Testis (tissue), 3 donors: ENCODE results near the gene PTGDR2. TPM values are rescaled to one million over a fixed set of nuclear protein-coding genes. Genes with fewer than 3 reads are reported as not detected.

Experiments
- DNase-seq: peaks from one replicate; pipeline ENCODE4 v3.0.0-alpha.2; 2019
- H3K27ac ChIP-seq, 2 donors: fragments of 200-600 bp; sonication (generic); one replicate each; pipeline ENCODE4 v1.5.1; 2019
- H3K27me3 ChIP-seq: fragments of 200-600 bp; sonication (generic); one replicate; pipeline ENCODE4 v1.5.1; 2019
- H3K36me3 ChIP-seq: fragments of 200-600 bp; sonication (generic); one replicate; pipeline ENCODE4 v1.5.1; 2017; ENCODE audit warnings: low read depth; ENCODE audit errors: missing control alignments
- H3K4me1 ChIP-seq: fragments of 200-600 bp; sonication (generic); one replicate; pipeline ENCODE4 v1.5.1; 2019
- H3K4me3 ChIP-seq, 2 donors: fragments of 200-600 bp; sonication (generic); one replicate each; pipeline ENCODE4 v1.5.1; 2017 to 2019
- H3K9me3 ChIP-seq: fragments of 200-600 bp; sonication (generic); one replicate; pipeline ENCODE4 v1.5.1; 2017
- POLR2A ChIP-seq: fragments of 450-650 bp; IDR thresholded peaks from one replicate; pipeline ENCODE4 v1.6.1; 2017; ENCODE audit warnings: antibody characterized with exemption, mild to moderate bottlenecking, moderate library complexity
- WGBS, 2 donors: methylation state at CpG; one replicate each; pipeline ENCODE4 v1.1.5; 2018; 5-methylcytosine and 5-hydroxymethylcytosine counted together
- intact Hi-C: fragments of 100-400 bp; cut with DNase I; formaldehyde crosslinking; loops from one replicate; pipeline ENCODE4 v1.15.1; 2023; ENCODE audit warnings: low total_unique reads
- polyA plus RNA-seq: library from polyadenylated mRNA; stranded (reverse); fragments of 350-450 nt; fragmentation: Illumina TruSeq; extraction: RNeasy Lipid Tissue Mini Kit (QIAGEN cat#74804); gene quantifications from one replicate; pipeline ENCODE4 v1.2.3, GENCODE V29; 2014; ENCODE audit warnings: low read depth, low replicate concordance; ENCODE audit not compliant: insufficient read depth
- total RNA-seq, 2 donors: library from RNA; depleted of rRNA; stranded (reverse); fragments of >200 nt; gene quantifications; one replicate each; pipeline ENCODE4 v1.2.3, GENCODE V29; 2016
- TF ChIP-seq, protein P1 (sequence below), 3 experiments: fragments of 450-650 bp in 2 of 3; fragments of 200-600 bp in 1 of 3; sonication (generic) in 1 of 3; IDR thresholded peaks; one replicate each; pipeline ENCODE4 v1.5.1; 2016 to 2019; ENCODE audit warnings: antibody characterized with exemption in 3 of 3, mild to moderate bottlenecking in 2 of 3, moderate library complexity in 1 of 3

The PTGDR2 gene
- total and polyA plus RNA-seq, 3 donors from 2014 or later = 0.28 to 1.5 (median 0.81) TPM

DNA sequence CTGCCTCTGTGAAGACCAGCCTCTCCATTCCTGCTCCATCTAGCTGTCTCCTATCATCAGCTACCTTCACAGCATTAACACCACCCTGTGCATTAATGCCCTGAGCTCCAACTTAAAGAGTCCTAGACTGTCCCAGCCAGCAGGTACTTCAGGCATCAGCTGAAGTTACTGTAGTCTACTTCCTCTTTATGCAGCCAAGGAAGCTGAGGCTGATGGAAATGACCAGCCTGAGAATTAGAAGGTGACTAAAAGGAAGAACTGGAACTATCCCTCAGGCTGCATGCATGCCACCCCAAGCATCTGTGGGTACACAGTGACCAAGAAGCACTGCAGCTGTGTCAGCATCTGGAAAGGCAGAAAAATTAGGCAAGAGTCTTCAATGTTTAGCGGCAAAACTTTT lies 42.4 kb downstream of the PTGDR2 start:
- no peak for TF ChIP-seq POLR2A
- TF ChIP-seq, protein P1, sequence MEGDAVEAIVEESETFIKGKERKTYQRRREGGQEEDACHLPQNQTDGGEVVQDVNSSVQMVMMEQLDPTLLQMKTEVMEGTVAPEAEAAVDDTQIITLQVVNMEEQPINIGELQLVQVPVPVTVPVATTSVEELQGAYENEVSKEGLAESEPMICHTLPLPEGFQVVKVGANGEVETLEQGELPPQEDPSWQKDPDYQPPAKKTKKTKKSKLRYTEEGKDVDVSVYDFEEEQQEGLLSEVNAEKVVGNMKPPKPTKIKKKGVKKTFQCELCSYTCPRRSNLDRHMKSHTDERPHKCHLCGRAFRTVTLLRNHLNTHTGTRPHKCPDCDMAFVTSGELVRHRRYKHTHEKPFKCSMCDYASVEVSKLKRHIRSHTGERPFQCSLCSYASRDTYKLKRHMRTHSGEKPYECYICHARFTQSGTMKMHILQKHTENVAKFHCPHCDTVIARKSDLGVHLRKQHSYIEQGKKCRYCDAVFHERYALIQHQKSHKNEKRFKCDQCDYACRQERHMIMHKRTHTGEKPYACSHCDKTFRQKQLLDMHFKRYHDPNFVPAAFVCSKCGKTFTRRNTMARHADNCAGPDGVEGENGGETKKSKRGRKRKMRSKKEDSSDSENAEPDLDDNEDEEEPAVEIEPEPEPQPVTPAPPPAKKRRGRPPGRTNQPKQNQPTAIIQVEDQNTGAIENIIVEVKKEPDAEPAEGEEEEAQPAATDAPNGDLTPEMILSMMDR (IDR thresholded peaks at IDR 0.05) = no peak
- WGBS, 2 donors = 93 to 94% methylated on average over 1 of the region's 1 CpG
- no peak overlapping the region for H3K27ac ChIP-seq

GRCh38 chr11:60810569-60810968 lies 45.2 kb downstream of the PTGDR2 start:
- Histone ChIP-seq H3K9me3 (no peaks in the 10 kb centered on the region), H3K36me3 (no peaks in the 10 kb centered on the region), H3K4me1 (no peaks in the 10 kb centered on the region), H3K4me3 (no peak overlapping the region), H3K27me3 (no peaks in the 10 kb centered on the region), H3K27ac (no peak overlapping the region)
- no peak for DNase-seq
- 62 to 67% methylated on average over 4 to 8 of the region's 8 CpGs for WGBS, 2 donors
- TF ChIP-seq, protein P1 (IDR thresholded peaks at IDR 0.05) = no peak
- TF ChIP-seq POLR2A = no peak
- intact Hi-C loops = no loop called here

More for the DNA sequence above, 42.4 kb downstream of the PTGDR2 start:
- H3K4me3 ChIP-seq = no peak overlapping the region
- no peaks in the 10 kb centered on the region for H3K36me3 ChIP-seq
- intact Hi-C loops = no loop called here
- no peaks in the 10 kb centered on the region for H3K4me1 ChIP-seq
- no peaks in the 10 kb centered on the region for H3K9me3 ChIP-seq
- no peaks in the 10 kb centered on the region for H3K27me3 ChIP-seq
- DNase-seq = no peak

- 95 to 100% methylated on average over 4 of the region's 4 CpGs for WGBS, 2 donors
- no peaks in the 10 kb centered on the region for H3K4me1 ChIP-seq
- no peaks in the 10 kb centered on the region for H3K36me3 ChIP-seq
- no peak overlapping the region for H3K27ac ChIP-seq
- H3K9me3 ChIP-seq = no peaks in the 10 kb centered on the region
- TF ChIP-seq POLR2A = no peak
- TF ChIP-seq, protein P1 (IDR thresholded peaks at IDR 0.05) = no peak
- no peak overlapping the region for H3K4me3 ChIP-seq
- no peak for DNase-seq
- intact Hi-C loops = no loop called here
- H3K27me3 ChIP-seq = no peaks in the 10 kb centered on the region
Observed at GRCh38 chr11:60810151-60810550, 45.6 kb downstream of the PTGDR2 start.

GRCh38 chr11:60809691-60810090 lies 46.1 kb downstream of the PTGDR2 start:
- Histone ChIP-seq H3K27ac (no peak overlapping the region), H3K4me1 (no peaks in the 10 kb centered on the region), H3K4me3 (no peak overlapping the region), H3K27me3 (no peaks in the 10 kb centered on the region), H3K9me3 (no peaks in the 10 kb centered on the region), H3K36me3 (no peaks in the 10 kb centered on the region)
- 92 to 93% methylated on average over 11 of the region's 11 CpGs for WGBS, 2 donors
- no peak for TF ChIP-seq POLR2A
- TF ChIP-seq, protein P1 (IDR thresholded peaks at IDR 0.05) = no peak
- DNase-seq = no peak
- intact Hi-C loops = no loop called here

DNA sequence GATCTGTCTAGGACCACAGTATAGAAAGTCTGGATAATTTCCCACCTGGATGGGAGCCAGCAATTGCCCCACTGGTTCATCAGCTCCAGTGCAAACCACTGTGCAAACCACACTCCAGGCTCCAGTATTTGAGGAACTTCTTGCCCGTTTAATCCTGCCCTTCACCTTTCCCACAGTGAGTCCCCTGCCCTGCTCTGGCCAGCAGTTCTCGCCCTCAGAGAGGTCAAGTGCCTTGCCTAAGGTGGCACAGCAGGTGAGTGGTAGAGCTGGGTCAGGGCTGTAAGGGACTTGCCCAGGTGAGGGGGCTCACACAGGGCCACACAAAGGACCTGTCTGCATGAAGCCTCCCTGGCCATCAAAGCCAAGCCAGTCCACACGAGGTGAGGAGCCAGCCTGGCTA lies 46.5 kb downstream of the PTGDR2 start:
- no peaks in the 10 kb centered on the region for H3K9me3 ChIP-seq
- intact Hi-C loops = no loop called here
- no peak for DNase-seq
- no peak overlapping the region for H3K4me3 ChIP-seq
- 83 to 87% methylated on average over 3 of the region's 3 CpGs for WGBS, 2 donors
- no peaks in the 10 kb centered on the region for H3K4me1 ChIP-seq
- no peaks in the 10 kb centered on the region for H3K36me3 ChIP-seq
- no peak for TF ChIP-seq POLR2A
- TF ChIP-seq, protein P1 (IDR thresholded peaks at IDR 0.05) = no peak
- H3K27ac ChIP-seq = no peak overlapping the region
- no peaks in the 10 kb centered on the region for H3K27me3 ChIP-seq
